Bronchial epithelial cell (primary cell): ENCODE data around the gene MYBPHL. TPM values are rescaled to one million over a fixed set of nuclear protein-coding genes. Genes with fewer than 3 reads are reported as not detected.
A peak's percentile ranks its signal among the peaks of the same experiment; 100 is the strongest.

Experiments used
- DNase-seq: peaks from one replicate; pipeline ENCODE4 v3.0.0-alpha.2; 2010; ENCODE audit warnings: low read depth
- FAIRE-seq: peaks from 2 replicates; lab custom pipeline; 2011; peaks lifted over from hg19 to GRCh38; lab: Jason Lieb, UNC
- H3K27me3 ChIP-seq: 2 replicates; pipeline ENCODE4 v1.5.1; 2011; ENCODE audit warnings: low read length; ENCODE audit not compliant: control insufficient read depth, insufficient read depth
- H3K36me3 ChIP-seq: 2 replicates; pipeline ENCODE4 v1.5.1; 2011; ENCODE audit warnings: low read length; ENCODE audit not compliant: control insufficient read depth, insufficient read depth
- H3K4me3 ChIP-seq: 2 replicates; pipeline ENCODE4 v1.5.1; 2011; ENCODE audit warnings: mild to moderate bottlenecking, low read depth, low read length, control low read depth
- total RNA-seq: library from RNA; depleted of rRNA; stranded (reverse); fragments of >200 nt; gene quantifications from 2 replicates; pipeline ENCODE4 v1.2.1, GENCODE V29; 2014
- TF ChIP-seq, protein P1 (sequence below): IDR thresholded peaks from 2 replicates; pipeline ENCODE4 v1.5.1; 2011; ENCODE audit warnings: mild to moderate bottlenecking, moderate library complexity, low read length, control low read depth, inconsistent platforms; ENCODE audit not compliant: insufficient read depth, severe bottlenecking

The MYBPHL gene
- total RNA-seq, 1 donor from 2014 or later, result 0.26 TPM

DNA sequence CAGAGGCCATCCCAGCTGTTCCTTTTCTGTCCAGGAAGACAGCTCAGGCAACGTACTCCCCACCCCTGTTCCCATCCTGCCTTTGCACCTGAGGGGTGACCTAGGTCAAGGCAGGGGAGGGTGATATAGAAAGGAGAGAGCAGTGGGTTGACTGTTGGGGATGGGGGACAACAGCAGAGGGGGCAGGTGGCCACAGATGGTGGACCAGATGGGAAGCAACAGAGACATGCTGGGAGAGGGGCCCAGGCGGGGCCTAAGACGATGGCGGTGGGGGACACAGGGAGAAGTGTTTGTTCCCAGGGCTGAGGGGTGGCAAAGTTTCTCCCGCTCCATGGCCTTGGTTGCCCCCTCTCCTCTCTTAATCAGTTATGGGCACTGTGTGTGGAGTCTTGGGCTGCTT is 51.1 kb downstream of the MYBPHL start:
- no peak for FAIRE-seq

DNA sequence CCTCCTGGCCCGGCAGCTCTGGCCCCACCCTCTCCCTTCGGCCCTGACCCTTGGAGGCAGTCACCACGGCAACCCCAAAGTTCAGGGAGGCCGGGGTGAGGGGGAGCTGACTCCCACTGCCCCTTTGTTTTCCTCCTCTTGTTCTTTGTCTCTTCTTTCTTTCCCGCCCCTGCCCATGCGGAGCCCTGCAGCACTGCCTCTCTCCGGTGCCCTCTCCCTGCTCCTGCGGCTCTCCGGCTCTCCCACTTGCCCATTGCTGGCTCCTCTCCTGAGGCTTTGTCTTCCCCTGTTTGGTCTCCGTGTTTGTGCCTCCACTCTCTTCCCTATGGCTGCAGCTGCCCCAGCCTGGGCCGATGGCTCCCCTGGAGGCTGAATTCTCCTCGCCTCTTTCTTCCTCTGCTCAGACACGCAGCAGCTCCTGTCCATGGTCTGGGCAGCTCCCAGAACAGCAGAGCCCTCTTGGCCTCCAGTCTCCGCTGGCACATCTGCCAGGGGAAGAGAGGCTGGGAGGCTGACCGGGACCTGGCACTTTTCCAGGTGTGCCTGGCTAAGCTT is 51.6 kb downstream of the MYBPHL start:
- DNase-seq (no peak), FAIRE-seq (no peak)
- TF ChIP-seq, protein P1, sequence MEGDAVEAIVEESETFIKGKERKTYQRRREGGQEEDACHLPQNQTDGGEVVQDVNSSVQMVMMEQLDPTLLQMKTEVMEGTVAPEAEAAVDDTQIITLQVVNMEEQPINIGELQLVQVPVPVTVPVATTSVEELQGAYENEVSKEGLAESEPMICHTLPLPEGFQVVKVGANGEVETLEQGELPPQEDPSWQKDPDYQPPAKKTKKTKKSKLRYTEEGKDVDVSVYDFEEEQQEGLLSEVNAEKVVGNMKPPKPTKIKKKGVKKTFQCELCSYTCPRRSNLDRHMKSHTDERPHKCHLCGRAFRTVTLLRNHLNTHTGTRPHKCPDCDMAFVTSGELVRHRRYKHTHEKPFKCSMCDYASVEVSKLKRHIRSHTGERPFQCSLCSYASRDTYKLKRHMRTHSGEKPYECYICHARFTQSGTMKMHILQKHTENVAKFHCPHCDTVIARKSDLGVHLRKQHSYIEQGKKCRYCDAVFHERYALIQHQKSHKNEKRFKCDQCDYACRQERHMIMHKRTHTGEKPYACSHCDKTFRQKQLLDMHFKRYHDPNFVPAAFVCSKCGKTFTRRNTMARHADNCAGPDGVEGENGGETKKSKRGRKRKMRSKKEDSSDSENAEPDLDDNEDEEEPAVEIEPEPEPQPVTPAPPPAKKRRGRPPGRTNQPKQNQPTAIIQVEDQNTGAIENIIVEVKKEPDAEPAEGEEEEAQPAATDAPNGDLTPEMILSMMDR, result peak; percentile 43
- peak overlapping the region; percentile 31 for H3K4me3 ChIP-seq
- H3K27me3 ChIP-seq, result no peaks in the 10 kb centered on the region
- H3K36me3 ChIP-seq, result peaks cover 22% of the 10 kb centered on the region

More for the DNA sequence above, 51.1 kb downstream of the MYBPHL start:
- Histone ChIP-seq H3K27me3 (no peaks in the 10 kb centered on the region), H3K36me3 (peaks cover 21% of the 10 kb centered on the region), H3K4me3 (peak overlapping the region; percentile 31)
- DNase-seq, result no peak
- TF ChIP-seq, protein P1, result no peak

DNA sequence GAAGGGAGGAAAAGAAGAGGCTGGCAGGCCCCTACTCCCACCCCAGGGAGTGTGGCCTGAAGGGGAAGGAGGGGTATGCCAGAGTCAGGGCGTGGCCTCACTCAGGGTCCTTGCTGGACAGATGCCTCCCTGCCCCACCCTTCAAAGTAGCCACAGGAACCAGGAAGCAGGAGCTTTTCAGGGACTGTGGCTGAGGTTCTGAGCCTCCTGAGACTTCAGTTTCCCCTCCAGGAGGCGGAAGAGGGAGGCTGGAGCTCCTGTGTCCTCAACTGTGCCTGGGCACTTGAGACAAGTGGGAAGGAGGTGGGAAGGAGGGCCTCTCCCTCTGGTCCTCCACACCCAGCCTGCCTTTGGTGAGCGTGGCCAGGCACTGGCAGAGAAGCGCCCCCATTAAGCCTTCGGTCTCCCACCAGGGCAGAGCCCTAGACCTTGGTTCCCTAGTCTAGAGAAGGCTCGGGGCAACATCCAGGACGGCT is 52.2 kb downstream of the MYBPHL start:
- Histone ChIP-seq H3K36me3 (peaks cover 21% of the 10 kb centered on the region), H3K4me3 (peak overlapping the region; percentile 34), H3K27me3 (no peaks in the 10 kb centered on the region)
- FAIRE-seq (no peak), DNase-seq (no peak)
- TF ChIP-seq, protein P1, result peak; percentile 17

DNA sequence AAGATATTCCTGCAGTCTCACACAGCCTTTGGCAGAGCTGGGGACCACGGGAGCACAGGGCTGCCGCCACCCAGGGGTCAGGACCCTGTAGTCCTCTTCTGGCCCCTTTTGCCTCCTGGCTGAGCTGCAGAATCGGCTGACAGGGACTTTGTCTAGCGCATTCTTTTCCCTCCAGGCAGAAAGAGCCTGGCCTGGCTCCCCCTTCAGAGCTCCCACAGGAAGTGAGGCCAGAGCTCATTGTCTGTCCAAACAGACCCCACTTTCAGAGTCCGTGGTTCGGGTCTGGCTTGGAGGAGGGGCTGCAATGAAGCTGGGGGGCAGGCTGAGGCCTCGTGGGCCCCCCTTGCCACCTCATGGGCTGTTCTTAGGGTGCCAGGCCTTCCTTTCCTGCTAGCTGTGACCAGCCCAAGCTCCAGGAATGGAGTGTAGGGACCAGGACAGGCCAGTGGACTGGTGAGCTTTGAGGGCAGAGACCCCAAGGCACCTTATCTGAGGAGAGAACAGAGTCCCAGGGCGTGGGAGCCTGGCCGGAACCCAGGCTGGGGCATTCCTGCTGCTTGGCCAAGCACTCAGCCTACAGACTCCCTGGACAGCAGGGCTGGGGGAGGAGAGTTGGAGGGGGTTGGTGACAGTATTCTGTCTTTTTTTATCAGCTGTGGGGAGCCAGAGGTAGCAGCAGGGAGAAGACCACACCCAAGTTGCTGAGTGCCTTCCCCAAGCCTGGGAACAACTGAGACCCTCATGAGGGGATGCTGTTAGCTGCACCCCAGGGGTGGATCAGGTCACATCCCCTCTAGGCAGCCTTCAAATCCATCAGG is 52.8 kb downstream of the MYBPHL start:
- H3K27me3 ChIP-seq, result no peaks in the 10 kb centered on the region
- DNase-seq, result no peak

DNA sequence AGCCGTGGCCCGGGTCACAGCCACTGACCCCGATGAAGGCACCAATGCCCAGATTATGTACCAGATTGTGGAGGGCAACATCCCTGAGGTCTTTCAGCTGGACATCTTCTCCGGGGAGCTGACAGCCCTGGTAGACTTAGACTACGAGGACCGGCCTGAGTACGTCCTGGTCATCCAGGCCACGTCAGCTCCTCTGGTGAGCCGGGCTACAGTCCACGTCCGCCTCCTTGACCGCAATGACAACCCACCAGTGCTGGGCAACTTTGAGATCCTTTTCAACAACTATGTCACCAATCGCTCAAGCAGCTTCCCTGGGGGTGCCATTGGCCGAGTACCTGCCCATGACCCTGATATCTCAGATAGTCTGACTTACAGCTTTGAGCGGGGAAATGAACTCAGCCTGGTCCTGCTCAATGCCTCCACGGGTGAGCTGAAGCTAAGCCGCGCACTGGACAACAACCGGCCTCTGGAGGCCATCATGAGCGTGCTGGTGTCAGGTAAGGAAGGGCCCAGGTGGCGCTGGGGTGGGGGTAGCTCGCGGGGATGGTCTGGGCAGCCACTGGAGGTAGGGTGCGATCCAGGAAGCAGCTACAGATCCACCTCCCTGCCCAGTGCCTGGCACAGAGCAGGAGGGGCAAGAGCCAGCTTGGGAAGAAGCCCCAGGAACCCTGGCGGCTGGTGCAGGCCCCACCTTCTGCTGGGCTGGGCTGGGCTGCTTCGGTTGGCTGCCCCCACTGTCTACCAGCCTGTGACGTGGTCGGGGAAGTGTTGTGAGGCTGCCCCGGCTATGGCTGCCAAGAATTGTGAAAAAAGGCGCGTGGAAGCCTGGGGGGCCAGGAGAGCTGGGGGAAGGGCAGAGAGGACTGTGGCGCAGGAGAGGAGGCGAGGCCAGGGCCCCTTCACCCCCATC is 53.7 kb downstream of the MYBPHL start:
- TF ChIP-seq, protein P1, result no peak
- Histone ChIP-seq H3K36me3 (peaks cover 13% of the 10 kb centered on the region), H3K4me3 (peak overlapping the region; percentile 34), H3K27me3 (no peaks in the 10 kb centered on the region)
- no peak for FAIRE-seq
- no peak for DNase-seq

More for the DNA sequence above, 52.8 kb downstream of the MYBPHL start:
- TF ChIP-seq, protein P1, result no peak
- peaks cover 17% of the 10 kb centered on the region for H3K36me3 ChIP-seq
- peak overlapping the region; percentile 34 for H3K4me3 ChIP-seq
- no peak for FAIRE-seq
